GM12878 (cell line): ENCODE data around the gene DCDC2. TPM values are rescaled to one million over a fixed set of nuclear protein-coding genes. Genes with fewer than 3 reads are reported as not detected.

ENCODE experiments used
- BACH1 ChIP-seq: fragments of 450-650 bp; IDR thresholded peaks from 2 replicates; pipeline ENCODE4 v1.6.1; 2017; ENCODE audit warnings: mild to moderate bottlenecking, borderline replicate concordance
- CUX1 ChIP-seq: IDR thresholded peaks from 2 replicates; pipeline ENCODE4 v1.6.1; 2012; ENCODE audit warnings: improper control_type of control experiment, low read depth, low read length; ENCODE audit not compliant: insufficient replicate concordance
- E2F8 ChIP-seq: fragments of 450-650 bp; IDR thresholded peaks from 2 replicates; pipeline ENCODE4 v1.6.1; 2018; ENCODE audit warnings: mild to moderate bottlenecking, low read depth, moderate library complexity; ENCODE audit not compliant: partially characterized antibody
- IRF5 ChIP-seq: fragments of 450-650 bp; IDR thresholded peaks from 2 replicates; pipeline ENCODE4 v1.6.1; 2017; ENCODE audit warnings: borderline replicate concordance
- LARP7 ChIP-seq: fragments of 450-650 bp; IDR thresholded peaks from 2 replicates; pipeline ENCODE4 v1.6.1; 2017; ENCODE audit warnings: mild to moderate bottlenecking
- MEF2B ChIP-seq: fragments of 450-650 bp; IDR thresholded peaks from 2 replicates; pipeline ENCODE4 v1.6.1; 2018; ENCODE audit warnings: mild to moderate bottlenecking, moderate library complexity; ENCODE audit not compliant: partially characterized antibody, poor library complexity, severe bottlenecking
- NKRF ChIP-seq: fragments of 450-650 bp; conservative IDR thresholded peaks from 2 replicates; pipeline ENCODE4 v1.6.1; 2017; ENCODE audit warnings: mild to moderate bottlenecking, moderate library complexity
- ZNF384 ChIP-seq: IDR thresholded peaks from 2 replicates; pipeline ENCODE4 v1.6.1; 2012; ENCODE audit warnings: low read depth, mild to moderate bottlenecking, low read length, improper control_type of control experiment, borderline replicate concordance
- polyA plus RNA-seq, 11 experiments: library from polyadenylated mRNA; depleted of rRNA in 4 of 11; unstranded in 6 of 11; stranded (reverse) in 5 of 11; fragments of >200 nt; fragmentation: Nextera tagmentation in 4 of 11; fragmentation: Illumina TruSeq in 1 of 11; extraction: Ambion mirVana in 4 of 11; extraction: Trizol in 1 of 11; gene quantifications; 1 replicate in 1 of 11; 2 replicates in 10 of 11; pipeline versions ENCODE4 v1.2.1 to v1.2.3, GENCODE V29; 2011 to 2016; ENCODE audit warnings: inconsistent platforms in 2 of 11, missing spikeins in 2 of 11, low read depth in 1 of 11
- total RNA-seq, 4 experiments: library from RNA; depleted of rRNA in 3 of 4; stranded (reverse); fragments of >200 nt in 3 of 4; fragmentation: Illumina TruSeq in 1 of 4; extraction: Trizol in 1 of 4; gene quantifications; 2 replicates each; pipeline versions ENCODE4 v1.2.1 to v1.2.3, GENCODE V29; 2013 to 2021

DCDC2 gene
- total and polyA plus RNA-seq, 10 of the 15 experiments (the other 5 are each of a cell fraction or from before 2014, with no cell fraction given), result under 0.01 to 0.03 TPM; not detected in 8

- TF ChIP-seq CUX1 (no peak), LARP7 (no peak), BACH1 (no peak), ZNF384 (no peak), IRF5 (no peak), NKRF (no peak), MEF2B (no peak), E2F8 (no peak)
Observed at GRCh38 chr6:24394780-24395437, 37.0 kb upstream of the DCDC2 start (continued).
